Heart left ventricle (tissue), 13 donors: ENCODE results near the gene TNFRSF6B.

Experiments used
- POLR2A ChIP-seq, 2 donors: fragments of 450-650 bp; IDR thresholded peaks; one replicate each; pipeline ENCODE4 v1.6.1; 2017; ENCODE audit warnings: antibody characterized with exemption in 2 of 2, mild to moderate bottlenecking in 2 of 2, moderate library complexity in 2 of 2
- TF ChIP-seq, protein P1 (sequence below), 12 donors: fragments of 200-600 bp; sonication (generic) in 4 of 12; IDR thresholded peaks; one replicate each; pipeline versions ENCODE4 v1.5.0 to v1.8.0; 2018 to 2022; ENCODE audit warnings: antibody characterized with exemption in 12 of 12, mild to moderate bottlenecking in 5 of 12
- donor health status: ischemic (EF 13 %, LVEDD 7.1; RV severe dilation, severe dysfunction).
- donor health status: DM: no; HTN: yes; CAD: no.
- donor health status: DM: no; HTN: no; CAD: no.
- donor health status: ischemic (EF 25% LVEDD 6.9; RV normal size, moderate dysfunction).
- donor health status: ischemic (EF 25% LVEDD 5.7; RV mildly dilated, moderate dysfunction).
- donor health status: ischemic (EF 35%, LVEDD 5.7; RV mildly dilated, moderate dysfunction).
- donor health status: nonischemic (EF 11% LVEDD 7.7; RV severe dilation, severe dysfunction).
- donor health status: DM: yes; HTN: yes; CAD: no.
- donor health status: PGD.
- donor health status: ischemic (EF 29% LVEDD 5.4; RV normal size, mild dysfunction).
- donor health status: nonischemic (EF 23%, LVEDD 6.1; RV moderate dilation, normal function).

GRCh38 chr20:63708301-63709148 is 12.1 kb downstream of the TNFRSF6B start:
- TF ChIP-seq, protein P1, sequence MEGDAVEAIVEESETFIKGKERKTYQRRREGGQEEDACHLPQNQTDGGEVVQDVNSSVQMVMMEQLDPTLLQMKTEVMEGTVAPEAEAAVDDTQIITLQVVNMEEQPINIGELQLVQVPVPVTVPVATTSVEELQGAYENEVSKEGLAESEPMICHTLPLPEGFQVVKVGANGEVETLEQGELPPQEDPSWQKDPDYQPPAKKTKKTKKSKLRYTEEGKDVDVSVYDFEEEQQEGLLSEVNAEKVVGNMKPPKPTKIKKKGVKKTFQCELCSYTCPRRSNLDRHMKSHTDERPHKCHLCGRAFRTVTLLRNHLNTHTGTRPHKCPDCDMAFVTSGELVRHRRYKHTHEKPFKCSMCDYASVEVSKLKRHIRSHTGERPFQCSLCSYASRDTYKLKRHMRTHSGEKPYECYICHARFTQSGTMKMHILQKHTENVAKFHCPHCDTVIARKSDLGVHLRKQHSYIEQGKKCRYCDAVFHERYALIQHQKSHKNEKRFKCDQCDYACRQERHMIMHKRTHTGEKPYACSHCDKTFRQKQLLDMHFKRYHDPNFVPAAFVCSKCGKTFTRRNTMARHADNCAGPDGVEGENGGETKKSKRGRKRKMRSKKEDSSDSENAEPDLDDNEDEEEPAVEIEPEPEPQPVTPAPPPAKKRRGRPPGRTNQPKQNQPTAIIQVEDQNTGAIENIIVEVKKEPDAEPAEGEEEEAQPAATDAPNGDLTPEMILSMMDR (IDR thresholded peaks at IDR 0.05), result no peak
- TF ChIP-seq POLR2A (IDR thresholded peaks at IDR 0.05), result no peak
